Thoracic aorta (tissue), 2 donors: Measurements from ENCODE around the gene PGAM4. TPM values are rescaled to one million over a fixed set of nuclear protein-coding genes. Genes with fewer than 3 reads are reported as not detected.

Experiments
- ATAC-seq: fragments of 150-250 bp; one replicate; pipeline ENCODE4 v1.8.0; 2017; ENCODE audit warnings: low read depth; ENCODE audit not compliant: insufficient number of reproducible peaks, low FRiP score
- DNase-seq: peaks from one replicate; pipeline ENCODE4 v3.0.0-alpha.2; 2020; ENCODE audit warnings: low spot score
- H3K27ac ChIP-seq, 2 donors: fragments of 200-600 bp; sonication (generic); 1 replicate in 1 of 2; 2 replicates in 1 of 2; pipeline ENCODE4 v1.5.1; 2016; ENCODE audit warnings: mild to moderate bottlenecking in 2 of 2, moderate library complexity in 2 of 2
- H3K27me3 ChIP-seq: fragments of 200-600 bp; sonication (generic); replicated peaks from 2 replicates; pipeline ENCODE4 v1.6.0; 2016; ENCODE audit warnings: mild to moderate bottlenecking; ENCODE audit not compliant: insufficient read depth
- H3K36me3 ChIP-seq: fragments of 200-600 bp; sonication (generic); one replicate; pipeline ENCODE4 v1.5.1; 2016
- H3K4me1 ChIP-seq, 2 donors: fragments of 200-600 bp; sonication (generic); 1 replicate in 1 of 2; 2 replicates in 1 of 2; pipeline versions ENCODE4 v1.5.1 to v1.6.0; 2016; ENCODE audit warnings: low read depth in 2 of 2, mild to moderate bottlenecking in 1 of 2; ENCODE audit not compliant: control insufficient read depth in 1 of 2
- H3K4me3 ChIP-seq: fragments of 200-600 bp; sonication (generic); 2 replicates; pipeline ENCODE4 v1.5.1; 2016; ENCODE audit warnings: mild to moderate bottlenecking
- H3K9me3 ChIP-seq: fragments of 200-600 bp; sonication (generic); 2 replicates; pipeline ENCODE4 v1.5.1; 2016
- CTCF ChIP-seq: fragments of 200-600 bp; sonication (generic); IDR thresholded peaks from one replicate; pipeline ENCODE4 v1.5.1; 2019; ENCODE audit warnings: antibody characterized with exemption
- total RNA-seq, 2 donors: library from RNA; depleted of rRNA; stranded (reverse); fragments of >200 nt; gene quantifications; one replicate each; pipeline versions ENCODE4 v1.1.0 to v1.2.3, GENCODE V29; 2016

The PGAM4 gene
- total RNA-seq, 2 donors from 2014 or later, result not detected

DNA sequence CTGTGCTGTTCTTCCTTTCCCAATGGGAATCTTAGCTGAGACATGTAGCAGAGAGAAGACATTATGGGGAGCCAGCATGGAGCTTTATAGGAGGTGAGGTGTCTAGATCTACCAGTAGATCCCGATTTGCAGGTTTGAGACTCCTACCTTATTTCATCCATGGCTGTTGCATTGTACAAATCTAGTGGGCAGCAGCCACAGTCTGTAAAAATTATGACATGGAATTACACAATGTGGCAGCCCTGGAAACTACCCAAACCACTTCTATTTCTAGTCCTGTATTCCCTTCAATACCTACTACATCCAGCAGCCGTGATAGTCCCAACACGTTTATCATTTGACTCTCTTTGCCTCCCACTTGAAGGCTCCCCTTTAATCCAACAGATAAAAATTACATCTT lies 50.9 kb downstream of the PGAM4 start:
- Histone ChIP-seq H3K27me3 (no peaks in the 10 kb centered on the region), H3K36me3 (no peaks in the 10 kb centered on the region), H3K9me3 (no peaks in the 10 kb centered on the region), H3K4me1 (no peaks in the 10 kb centered on the region), H3K27ac (no peak overlapping the region), H3K4me3 (no peak overlapping the region)
- ATAC-seq (no peak), DNase-seq (no peak)
- no peak for TF ChIP-seq CTCF

Other genes starting within 250 kb of the PGAM4 start
- 100 to 1,000 TPM; 124 to 177 TPM for gene ATRX, start 183.4 kb downstream of the PGAM4 start, total RNA-seq
- 10 to 100 TPM; 54.3 to 56.1 TPM for gene MAGT1, start 74.2 kb downstream of the PGAM4 start, total RNA-seq
- 100 to 1,000 TPM; 136 to 204 TPM for gene COX7B, start 70.2 kb downstream of the PGAM4 start, total RNA-seq
- 10 to 100 TPM; 11.8 to 18.2 TPM for gene ATP7A, start 58.9 kb downstream of the PGAM4 start, total RNA-seq
- 100 to 1,000 TPM; 186 to 233 TPM for gene PGK1, start 134.6 kb upstream of the PGAM4 start, total RNA-seq
- 10 to 100 TPM; 14.5 to 15.2 TPM for gene TAF9B, start 170.0 kb upstream of the PGAM4 start, total RNA-seq